NCI-H2171 treated with DMSO at 0.1 percent for 48 hours (cell line): ENCODE results near the gene WDFY2.

Experiments
- DNase-seq: peaks from one replicate; lab custom pipeline; 2025; lab: John Stamatoyannopoulos, UW

The WDFY2 gene

DNA sequence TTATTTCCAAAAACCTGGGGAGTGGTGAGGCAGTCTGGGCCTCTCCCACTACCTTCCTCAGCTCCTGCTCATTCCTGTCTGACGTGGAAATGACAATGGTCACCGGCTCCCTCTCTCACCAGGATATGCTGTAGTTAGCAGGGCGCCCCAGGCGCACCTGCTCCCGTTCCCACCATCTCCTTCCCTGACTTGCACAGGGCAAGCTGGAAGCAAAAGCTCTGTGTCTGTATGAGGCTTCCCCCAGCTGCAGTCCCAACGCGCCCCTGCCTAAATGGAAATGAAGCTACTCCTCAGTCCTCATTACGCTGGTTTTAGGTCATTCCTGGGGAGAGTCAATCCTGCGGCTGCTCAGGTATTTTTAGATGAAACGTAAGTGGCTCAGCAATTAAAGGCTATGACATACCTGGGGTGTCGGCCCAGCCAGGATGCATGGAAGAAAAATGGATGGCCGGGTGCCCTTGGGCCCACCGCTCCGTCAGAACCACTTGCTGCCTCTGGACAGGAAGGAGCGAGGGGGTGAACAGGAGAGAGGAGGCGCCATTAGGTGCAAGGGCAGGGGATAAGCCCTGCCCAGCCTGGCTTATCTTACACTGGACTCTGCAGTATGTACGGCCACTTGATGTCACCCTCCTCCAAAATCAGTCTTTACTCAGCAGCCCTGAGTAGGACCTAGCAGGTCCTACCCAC, 187.3 kb downstream of the WDFY2 start:
- DNase-seq = no peak

DNA sequence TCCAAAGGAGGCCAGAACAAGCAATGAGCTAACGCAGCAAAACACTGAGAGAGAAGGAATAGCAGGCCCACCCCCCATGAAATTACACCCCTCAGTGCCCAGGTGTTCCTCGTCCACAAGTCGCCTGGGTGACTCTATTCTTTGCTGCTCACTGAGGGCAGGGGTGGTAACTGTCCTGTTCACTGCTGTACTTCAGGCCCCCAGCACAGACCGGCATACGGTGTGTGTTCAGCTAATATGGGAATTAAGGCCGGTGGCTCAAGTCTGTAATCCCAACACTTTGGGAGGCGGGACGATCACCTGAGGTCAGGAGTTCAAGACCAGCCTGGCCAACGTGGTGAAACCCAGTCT, 187.8 kb downstream of the WDFY2 start:
- no peak for DNase-seq

DNA sequence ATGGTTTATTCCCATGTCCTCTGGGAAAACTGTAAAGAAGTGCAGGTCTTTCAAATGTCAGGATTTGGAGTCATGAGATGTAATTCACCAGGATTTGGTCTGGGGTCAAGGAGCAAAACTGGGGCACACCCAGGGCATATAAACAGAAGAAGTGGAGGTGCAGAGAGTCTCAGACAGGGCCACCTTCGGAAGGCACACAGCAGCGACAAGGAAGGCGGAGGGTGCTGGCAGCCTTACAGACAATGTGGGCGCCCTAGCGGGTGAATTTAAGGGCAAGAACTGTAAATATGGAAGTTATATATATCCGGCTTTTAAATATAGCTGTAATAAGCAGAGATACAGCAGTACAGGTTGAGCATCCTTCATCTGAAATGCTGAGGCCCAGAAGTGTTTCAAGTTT, 188.5 kb downstream of the WDFY2 start:
- no peak for DNase-seq

DNA sequence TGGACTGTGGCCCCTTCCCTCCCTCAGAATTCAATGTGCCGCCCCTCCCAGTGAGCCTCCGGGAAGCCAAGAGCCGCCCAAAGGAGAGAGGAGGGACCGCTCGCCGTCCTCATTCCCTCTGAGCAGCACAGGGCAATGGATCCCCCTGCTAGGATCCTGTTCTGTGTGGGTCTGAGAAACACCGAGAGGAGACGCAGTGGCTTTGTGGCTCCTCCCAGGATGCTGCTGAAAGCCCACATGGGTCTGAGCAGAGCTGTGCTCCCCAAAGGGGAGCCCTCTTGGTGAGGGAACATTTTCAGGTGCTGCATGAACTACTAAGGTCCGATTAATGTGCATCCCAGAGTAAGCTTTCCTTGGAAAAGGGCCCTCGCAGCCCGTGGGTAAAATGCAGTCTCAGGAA, 189.3 kb downstream of the WDFY2 start:
- DNase-seq = no peak

DNA sequence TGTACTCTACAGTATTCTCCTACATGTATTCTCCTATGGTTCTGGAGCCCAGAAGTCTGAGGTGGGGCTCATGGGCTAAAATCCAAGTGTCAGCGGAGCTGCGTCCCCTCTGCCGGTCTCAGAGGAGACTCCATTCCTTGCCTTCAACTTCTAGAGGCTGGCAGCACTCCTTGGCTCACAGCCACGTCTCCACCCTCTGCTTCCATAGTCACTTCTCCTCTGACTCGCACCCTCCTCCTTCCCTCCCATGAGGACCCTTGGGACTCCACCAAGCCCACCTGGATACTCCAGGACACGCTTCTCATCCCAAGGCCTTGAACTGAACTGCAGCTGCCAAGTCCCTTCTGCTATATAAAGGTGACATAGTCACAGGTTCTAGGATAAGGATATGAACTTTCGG, 191.9 kb downstream of the WDFY2 start:
- peak; percentile 58 for DNase-seq

DNA sequence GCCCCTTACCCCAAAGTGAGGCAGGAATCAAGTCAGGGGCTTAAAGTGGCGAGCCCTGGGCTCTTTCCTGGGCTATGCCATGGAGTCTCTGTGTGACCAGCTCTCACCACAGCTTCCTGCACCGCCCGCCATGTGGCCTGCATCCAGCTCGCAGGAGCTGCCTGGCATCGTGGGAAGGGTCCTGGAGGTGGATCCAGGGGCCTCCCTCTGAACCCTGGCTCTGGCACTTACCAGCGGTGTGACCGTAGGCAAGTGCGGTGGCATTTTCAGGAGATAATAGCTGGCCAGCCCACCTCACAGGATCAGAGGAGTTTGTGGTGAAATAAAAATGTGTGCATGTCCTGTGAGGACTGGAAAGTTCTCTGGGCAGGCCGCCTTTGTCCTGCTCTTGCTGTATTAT, 193.7 kb downstream of the WDFY2 start:
- DNase-seq = no peak

DNA sequence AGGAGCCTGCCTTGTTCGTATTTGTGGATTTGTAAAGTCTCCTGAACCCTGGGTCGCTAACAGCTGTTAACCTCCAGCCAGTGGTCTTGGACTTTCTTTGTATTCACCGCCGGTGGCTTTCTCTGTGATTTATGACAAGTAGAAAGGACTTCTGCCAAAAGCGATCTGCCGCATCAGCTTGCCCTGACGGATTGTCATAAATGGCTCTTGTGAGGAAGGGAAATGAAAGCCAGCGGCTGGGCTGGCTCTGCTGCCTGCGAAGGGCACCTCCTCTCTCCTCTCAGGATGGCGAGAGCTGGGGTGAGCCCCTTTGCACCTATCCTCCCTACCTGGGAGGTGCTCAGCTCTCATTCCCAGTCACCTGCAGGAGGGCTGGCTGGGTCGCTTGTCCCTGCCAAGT, 194.1 kb downstream of the WDFY2 start:
- no peak for DNase-seq

DNA sequence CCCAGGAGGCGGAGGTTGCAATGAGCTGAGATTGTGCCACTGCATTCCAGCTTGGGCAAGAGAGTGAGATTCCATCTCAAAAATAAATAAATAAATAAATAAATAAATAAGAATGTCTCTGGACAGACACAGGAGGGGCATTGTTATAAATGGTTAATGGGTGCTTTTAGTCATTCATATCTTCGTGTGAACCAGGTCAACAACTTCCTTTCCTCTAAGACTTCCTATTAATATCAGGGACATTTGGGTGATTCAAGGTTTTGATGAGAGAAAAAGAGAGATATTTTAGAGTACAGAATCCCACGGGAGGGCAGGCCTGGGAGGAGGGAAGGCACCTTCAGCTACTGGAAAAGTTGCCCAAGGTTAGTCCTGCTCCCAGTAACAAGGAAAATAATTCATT, 195.8 kb downstream of the WDFY2 start:
- no peak for DNase-seq

DNA sequence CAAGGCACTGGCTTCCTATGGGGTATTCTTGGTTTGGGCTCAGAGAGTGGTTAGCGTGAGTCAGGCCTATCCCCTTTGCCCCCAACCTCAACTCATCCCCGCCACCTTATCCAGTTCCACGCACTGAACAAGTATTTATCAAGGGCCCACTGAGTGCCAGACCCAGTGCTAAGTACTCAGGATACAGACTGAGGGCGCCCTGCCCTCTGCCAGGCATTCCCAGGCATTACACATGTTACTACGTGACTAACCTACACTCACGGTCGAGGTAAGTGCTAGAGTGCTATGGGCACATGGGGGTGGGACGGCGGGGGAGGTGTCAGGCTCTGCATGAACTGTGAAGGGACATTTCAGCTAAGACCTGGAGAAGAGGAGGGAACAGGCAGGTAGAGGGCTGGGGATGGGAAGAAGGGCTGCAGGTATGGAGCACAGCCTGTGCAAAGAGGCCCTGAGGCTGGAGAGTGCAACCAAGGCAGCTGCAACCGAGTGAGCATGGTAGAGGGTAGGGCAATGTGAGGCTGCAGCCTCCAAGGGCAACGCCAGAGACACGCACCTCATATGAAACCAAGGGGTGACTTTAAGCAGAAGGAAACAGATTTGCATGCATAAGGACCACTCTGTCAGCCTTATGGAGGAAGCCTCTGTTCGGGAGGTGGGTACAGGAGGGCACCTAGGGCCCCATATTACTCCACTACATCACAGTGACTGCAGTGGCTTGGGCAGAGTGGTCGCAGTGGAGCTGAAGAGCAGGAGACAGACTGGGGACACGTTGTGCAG, 197.2 kb downstream of the WDFY2 start:
- peak; percentile 18 for DNase-seq

DNA sequence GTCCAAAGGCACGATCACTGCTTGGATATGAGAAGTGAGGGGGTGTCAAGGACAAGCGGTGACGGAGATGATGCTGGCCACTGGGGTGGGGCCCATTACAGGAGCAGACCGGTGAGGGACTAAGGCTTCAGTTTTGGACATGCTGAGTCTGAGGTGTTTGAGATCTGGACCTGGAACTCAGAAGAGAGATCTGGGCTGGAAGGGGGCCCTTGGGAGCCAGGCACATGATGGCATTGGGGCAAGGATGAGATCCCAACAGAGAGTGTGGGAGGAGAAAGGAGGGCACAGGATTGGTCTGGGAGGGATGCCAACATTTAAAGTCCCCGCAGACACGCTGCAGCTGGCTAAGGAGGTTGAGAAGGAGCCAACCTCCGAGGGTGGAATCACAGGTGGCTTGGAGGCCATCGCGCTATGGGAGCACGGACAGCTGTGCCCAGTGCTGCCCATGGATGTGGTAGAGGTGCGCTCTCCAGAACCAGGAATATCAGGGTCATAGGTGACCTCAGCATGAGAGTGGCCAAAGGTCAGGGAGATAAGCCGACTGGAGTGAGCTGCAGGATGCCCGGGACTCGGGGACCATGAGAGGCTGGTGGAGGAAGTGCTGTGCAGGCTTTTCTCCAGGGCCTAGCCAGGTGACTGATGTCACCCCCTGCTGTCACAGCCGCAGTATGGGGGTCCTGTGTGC, 197.9 kb downstream of the WDFY2 start:
- peak; percentile 71 for DNase-seq

DNA sequence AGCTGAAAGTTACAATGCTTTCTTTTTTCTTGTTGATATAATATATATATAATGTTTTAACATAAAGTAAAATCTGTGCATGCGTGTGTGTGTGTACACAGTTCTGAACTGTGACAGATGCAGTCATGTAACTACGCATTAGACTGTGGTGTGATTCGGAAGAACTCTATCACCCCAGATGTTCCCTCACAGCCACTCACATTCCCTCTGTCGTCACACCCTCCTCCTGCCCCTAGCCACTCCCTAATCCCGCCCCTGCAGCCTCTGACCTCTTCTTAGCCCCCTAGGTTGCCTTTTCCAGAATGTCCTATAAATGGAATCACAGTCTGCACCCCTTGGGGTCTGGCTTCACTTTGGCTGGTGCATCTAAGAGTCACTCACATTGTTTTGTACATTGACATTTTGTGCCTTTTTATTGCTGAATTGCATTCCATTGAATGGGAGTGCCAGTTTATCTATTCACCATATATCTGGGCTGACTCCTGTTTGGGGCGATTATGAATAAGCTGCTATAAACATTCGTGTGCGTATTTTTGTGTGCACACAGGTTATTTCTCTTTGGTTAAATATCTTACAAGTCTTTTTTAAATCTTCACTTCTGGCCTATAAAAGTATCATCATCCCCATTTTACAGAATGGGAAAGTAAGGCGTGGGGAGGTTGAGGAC, 199.3 kb downstream of the WDFY2 start:
- peak; percentile 62 for DNase-seq

DNA sequence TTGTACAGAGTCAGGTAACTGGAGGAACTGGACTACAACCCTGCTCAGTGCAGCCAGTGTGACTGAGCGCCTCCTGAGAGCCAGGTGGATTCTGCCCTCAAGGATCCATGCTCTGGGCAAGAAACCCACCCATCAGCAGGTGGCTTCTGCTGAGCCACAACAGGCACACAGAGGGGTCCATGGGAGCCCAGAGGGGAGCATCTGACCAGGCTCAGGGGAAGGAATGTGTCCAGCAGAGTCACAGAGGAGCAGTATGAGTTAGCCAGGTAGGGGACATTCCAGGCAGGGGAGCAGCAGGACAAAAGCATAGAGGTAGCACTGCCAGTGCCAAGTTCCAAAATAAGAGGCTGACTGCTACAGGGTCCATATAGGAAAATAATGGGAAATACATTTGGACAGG, 199.8 kb downstream of the WDFY2 start:
- DNase-seq = no peak

DNA sequence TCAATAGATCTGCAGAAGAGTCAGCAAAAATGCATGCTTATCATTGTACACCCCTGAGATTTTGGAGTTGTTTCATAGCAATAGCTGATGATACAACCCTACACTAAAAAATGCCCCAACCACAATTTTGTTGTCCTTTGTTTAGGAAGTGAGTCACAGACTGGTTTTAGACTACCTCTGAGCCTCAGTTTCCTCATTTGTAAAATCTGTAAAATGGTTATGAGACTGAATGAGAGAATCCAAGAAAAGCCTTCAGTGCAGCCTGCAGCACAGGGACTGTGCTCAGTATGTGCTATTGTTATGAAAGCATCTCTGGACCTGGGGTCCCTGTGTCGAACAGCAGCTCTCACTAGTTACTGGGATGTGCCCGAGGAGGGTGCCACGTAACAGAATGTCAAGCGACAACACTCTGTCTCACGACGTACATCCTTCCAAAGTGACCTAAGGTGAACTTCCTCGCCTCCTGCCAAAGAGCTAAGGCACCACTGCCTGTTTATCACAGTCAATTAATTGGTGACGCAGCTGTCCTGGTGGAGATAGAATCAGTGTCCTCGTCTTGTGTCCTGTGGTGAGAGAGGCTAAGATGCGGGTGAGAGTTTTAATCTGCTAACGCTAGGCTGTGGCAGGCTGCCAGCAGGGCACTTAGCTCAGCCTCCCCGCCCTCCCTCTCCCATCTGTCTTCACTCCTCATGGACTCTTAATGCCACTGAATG, 201.6 kb downstream of the WDFY2 start:
- DNase-seq = peak; percentile 100

DNA sequence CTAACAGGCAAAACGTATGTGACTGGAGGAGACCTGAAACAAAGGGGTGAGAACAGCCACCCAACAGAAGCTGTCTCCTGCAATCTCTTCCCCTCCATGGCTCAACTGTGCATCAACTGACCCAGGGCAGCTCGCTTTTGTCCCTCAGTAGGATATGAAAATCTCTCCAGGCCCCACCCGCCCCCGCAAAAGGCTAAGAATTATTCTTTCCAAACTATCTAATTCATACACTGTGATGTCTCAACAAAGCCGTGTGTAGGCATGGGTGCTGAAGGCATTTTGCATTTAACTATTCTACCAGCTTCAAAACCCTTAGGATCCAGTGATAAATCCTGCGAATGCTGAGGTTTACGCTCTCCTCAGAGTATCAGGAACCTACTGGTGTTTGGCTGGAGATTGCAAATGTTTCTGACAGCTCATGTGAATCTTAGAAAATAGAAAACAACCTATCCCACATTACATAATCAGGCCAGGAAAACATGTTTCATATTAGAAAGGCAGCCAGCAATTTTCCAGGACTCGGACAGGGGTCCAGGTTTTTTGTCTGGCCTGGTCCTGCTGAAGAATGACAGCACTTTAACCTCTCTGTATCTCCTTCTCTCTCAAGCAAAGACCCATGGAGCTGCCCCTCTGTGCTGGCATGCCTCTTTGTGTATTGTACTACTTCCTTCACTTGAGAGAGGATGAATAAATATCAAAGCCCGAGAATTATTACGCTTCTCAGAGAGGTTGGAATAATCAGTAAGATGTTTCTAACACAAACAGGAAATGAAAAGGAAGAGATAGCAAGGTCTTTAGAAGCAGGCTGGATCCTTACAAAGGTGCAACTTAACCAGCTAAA, 202.4 kb downstream of the WDFY2 start:
- peak; percentile 68 for DNase-seq

DNA sequence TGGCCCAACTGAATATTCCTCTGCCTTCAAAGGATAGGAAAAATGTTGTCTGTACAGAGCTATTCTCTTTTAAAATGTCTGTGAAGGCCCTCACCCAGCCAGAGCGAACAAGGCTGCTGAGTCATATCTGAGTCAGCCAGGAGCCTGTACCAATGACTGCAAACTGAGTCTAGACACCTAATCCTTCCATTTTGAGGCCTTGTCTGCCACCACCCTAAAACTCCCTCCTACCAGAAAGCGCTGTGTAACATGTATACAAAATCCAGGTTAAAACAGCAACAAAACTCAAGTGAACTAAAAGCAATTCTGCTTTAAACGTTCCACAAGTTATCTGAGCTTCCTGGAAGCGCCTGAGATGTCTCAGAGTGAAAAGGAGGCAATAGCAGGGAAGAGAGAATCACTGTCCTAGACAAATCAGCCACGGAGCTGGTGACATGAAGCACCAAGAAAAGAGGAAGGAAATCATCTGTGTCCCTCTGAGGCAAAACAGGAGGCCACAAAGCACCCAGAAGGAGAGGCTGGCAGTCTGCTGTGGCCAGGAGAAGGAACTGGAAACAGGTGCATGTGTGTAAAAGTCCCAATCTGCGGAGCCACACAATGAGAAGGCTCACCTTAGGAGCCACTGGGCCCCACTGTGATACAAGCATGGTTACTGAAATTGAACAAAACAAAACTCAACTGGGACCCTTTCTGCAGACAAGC, 209.5 kb downstream of the WDFY2 start:
- DNase-seq = no peak

DNA sequence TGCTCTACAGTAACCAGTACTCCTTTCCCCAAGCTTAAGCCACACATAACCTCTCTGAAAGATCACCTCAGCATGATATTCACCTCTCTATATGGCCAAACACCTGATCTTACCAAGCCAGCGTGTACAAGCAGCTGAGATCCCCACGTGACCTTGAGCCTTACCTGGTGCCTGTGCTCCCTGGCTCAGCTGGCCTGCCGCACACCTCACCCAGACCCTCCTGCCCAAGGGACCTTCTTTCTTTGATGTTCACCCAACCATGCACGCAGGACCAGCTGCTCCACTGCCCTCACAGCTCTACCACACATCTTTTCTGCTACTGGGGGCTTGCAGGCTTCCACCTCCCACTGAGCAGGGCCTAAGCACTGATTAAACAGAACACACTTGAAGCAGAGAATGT, 210.7 kb downstream of the WDFY2 start:
- DNase-seq = peak; percentile 74

DNA sequence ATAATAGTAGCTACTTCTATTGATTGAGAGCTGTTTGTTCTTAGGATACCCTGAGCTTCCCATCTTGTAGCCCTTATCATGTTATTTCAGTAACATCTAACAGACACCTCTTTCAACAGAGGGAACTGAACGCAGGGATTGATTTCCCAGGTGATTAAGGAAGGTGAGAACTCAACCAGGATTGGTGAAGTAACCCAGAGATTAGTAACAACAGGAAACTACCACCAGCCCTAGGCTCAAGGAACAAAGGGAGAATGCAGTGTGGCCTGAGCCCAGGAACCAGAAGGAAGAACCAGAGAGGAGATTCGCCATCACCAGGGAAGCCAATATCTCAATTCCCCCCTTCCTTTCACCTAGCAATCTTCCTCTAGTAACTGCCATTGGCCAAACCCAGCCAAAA, 211.2 kb downstream of the WDFY2 start:
- peak; percentile 49 for DNase-seq

DNA sequence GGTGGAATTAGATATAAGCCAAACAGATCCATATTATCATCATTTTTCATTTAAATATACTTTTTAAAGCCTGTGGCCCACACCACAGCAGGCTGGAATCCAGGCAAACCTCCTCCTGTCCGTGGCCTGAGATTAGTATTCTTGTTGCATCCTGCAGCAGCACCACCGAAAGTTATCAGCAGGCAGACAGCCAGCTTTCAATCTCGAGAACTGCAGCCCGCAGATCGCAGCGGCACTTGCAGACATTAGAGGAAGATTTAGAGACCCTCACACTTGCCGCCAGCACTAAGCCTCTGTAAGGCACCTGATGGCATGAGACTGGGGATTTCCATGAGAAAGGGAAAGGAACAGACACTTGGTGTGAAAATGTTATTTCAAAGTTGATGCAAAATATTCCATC, 212.3 kb downstream of the WDFY2 start:
- DNase-seq = no peak

DNA sequence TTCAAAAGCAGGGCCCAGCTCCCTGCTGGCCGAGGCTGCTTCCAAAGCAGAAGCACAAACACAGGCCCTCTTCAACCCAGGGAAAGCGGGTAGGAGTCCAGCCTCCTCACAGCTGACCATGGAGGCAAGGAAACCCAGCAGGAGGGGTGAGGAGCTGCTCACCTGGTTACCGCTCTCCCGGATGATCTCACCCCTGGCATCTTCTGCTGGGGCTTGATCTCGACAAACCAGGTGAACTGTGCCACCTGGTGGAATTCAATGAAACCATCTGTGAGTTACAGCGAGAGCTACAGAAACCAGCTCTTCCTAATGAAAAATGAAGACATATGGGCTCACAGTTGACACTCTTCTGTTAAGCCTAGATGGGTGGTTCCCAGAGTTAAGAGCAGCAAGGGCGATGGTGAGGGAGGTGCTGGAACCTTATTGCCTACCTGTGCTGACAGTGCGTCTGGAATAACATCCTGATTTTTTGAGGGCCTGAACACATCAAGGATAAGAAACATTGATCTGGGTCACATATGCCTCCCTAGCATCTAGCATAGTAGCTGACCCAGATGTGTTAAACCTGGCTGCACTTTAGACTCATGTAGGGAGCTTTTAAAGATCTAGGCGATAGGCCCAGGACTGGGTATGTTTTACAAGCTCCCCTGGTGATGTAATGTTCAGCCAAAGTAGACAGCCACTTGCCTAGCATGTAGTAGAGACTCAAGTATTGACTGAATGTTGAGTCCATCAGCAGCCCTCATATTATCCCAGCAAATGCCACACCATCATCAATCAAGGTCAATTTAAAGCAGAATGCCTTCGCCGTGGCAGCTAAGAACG, 213.6 kb downstream of the WDFY2 start:
- DNase-seq = peak; percentile 97

DNA sequence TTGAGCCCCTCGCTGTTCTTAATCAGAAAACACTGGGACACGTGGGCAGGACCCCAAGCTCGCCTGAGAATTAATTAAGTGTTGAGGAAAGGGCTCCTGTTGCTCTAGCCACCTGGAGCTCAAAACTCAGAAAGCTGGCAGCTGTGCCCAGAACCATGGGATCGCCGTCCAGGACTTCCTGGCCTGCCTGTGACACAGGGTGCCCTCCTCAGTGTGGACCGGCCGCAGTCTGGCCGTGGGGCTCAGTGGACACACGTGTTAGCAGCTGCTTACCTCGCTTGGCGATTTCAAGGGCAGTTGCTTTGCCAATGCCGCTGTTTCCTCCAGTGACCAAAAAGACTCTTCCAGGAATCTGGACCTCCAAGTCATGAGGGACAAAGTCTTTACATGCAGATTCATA, 215.0 kb downstream of the WDFY2 start:
- no peak for DNase-seq
